H9 (cell line): ENCODE results near the gene AKNA. TPM values are rescaled to one million over a fixed set of nuclear protein-coding genes. Genes with fewer than 3 reads are reported as not detected.

Experiments used
- DNase-seq: peaks from one replicate; pipeline ENCODE4 v3.0.0-alpha.2; 2017
- H2AFZ ChIP-seq: one replicate; pipeline ENCODE4 v1.6.1; 2013; ENCODE audit warnings: mild to moderate bottlenecking, low read length, control low read depth, moderate library complexity
- H2AK5ac ChIP-seq: 2 replicates; pipeline ENCODE4 v1.6.1; 2013; ENCODE audit warnings: low read length, control low read depth, mixed read lengths; ENCODE audit not compliant: insufficient read length
- H2BK120ac ChIP-seq: one replicate; pipeline ENCODE4 v1.6.1; 2013; ENCODE audit warnings: low read depth, mild to moderate bottlenecking, low read length, control low read depth, inconsistent platforms; ENCODE audit not compliant: poor library complexity, severe bottlenecking
- H2BK12ac ChIP-seq: 2 replicates; pipeline ENCODE4 v1.6.1; 2013; ENCODE audit warnings: low read length, control low read depth, mixed read lengths, low read depth; ENCODE audit not compliant: insufficient read length
- H2BK15ac ChIP-seq: 2 replicates; pipeline ENCODE4 v1.6.1; 2013; ENCODE audit warnings: low read depth, low read length, control low read depth
- H2BK20ac ChIP-seq: one replicate; pipeline ENCODE4 v1.6.1; 2013; ENCODE audit warnings: low read depth, mild to moderate bottlenecking, low read length, control low read depth, inconsistent platforms; ENCODE audit not compliant: poor library complexity, severe bottlenecking
- H2BK5ac ChIP-seq: 2 replicates; pipeline ENCODE4 v1.6.1; 2013; ENCODE audit warnings: low read length, control low read depth, mixed read lengths; ENCODE audit not compliant: insufficient read length
- H3K14ac ChIP-seq: 2 replicates; pipeline ENCODE4 v1.6.1; 2013; ENCODE audit warnings: low read length, control low read depth; ENCODE audit not compliant: insufficient read depth
- H3K18ac ChIP-seq: 2 replicates; pipeline ENCODE4 v1.6.1; 2013; ENCODE audit warnings: low read depth, mild to moderate bottlenecking, mixed read lengths, low read length, control low read depth; ENCODE audit not compliant: insufficient read length
- H3K23ac ChIP-seq: 2 replicates; pipeline ENCODE4 v1.6.1; 2013; ENCODE audit warnings: low read length, control low read depth, mixed read lengths, low read depth; ENCODE audit not compliant: insufficient read length
- H3K23me2 ChIP-seq: 2 replicates; pipeline ENCODE4 v1.6.1; 2013; ENCODE audit warnings: low read depth, mild to moderate bottlenecking, mixed read lengths, low read length, control low read depth; ENCODE audit not compliant: insufficient read length, poor library complexity, severe bottlenecking
- H3K27ac ChIP-seq: 2 replicates; pipeline ENCODE4 v1.5.1; 2013; ENCODE audit warnings: low read length, control low read depth, mixed read lengths, low read depth; ENCODE audit not compliant: insufficient read length
- H3K27me3 ChIP-seq: 2 replicates; pipeline ENCODE4 v1.6.1; 2013; ENCODE audit warnings: low read length, control low read depth, inconsistent platforms; ENCODE audit not compliant: insufficient read depth
- H3K4ac ChIP-seq: 2 replicates; pipeline ENCODE4 v1.6.1; 2013; ENCODE audit warnings: low read depth, mild to moderate bottlenecking, control low read depth, inconsistent platforms, low read length, moderate library complexity
- H3K4me1 ChIP-seq: 2 replicates; pipeline ENCODE4 v1.6.1; 2013; ENCODE audit warnings: low read length, control low read depth, inconsistent platforms; ENCODE audit not compliant: insufficient read depth
- H3K4me2 ChIP-seq: 2 replicates; pipeline ENCODE4 v1.6.1; 2013; ENCODE audit warnings: low read length, control low read depth, mixed read lengths; ENCODE audit not compliant: insufficient read length, insufficient read depth
- H3K56ac ChIP-seq: 2 replicates; pipeline ENCODE4 v1.6.1; 2013; ENCODE audit warnings: low read depth, mild to moderate bottlenecking, mixed read lengths, low read length, control low read depth; ENCODE audit not compliant: insufficient read length
- H3K79me1 ChIP-seq: 2 replicates; pipeline ENCODE4 v1.6.1; 2013; ENCODE audit warnings: low read depth, mild to moderate bottlenecking, moderate library complexity, low read length, control low read depth, inconsistent platforms; ENCODE audit not compliant: insufficient read depth, poor library complexity, severe bottlenecking
- H3K79me2 ChIP-seq: 2 replicates; pipeline ENCODE4 v1.6.1; 2013; ENCODE audit warnings: low read length, control low read depth, inconsistent platforms; ENCODE audit not compliant: insufficient read depth
- H3K9ac ChIP-seq: 2 replicates; pipeline ENCODE4 v1.6.1; 2013; ENCODE audit warnings: low read length, control low read depth, mixed read lengths; ENCODE audit not compliant: insufficient read length; ENCODE audit errors: extremely low read depth
- H3K9me3 ChIP-seq: one replicate; pipeline ENCODE4 v1.6.1; 2013; ENCODE audit warnings: low read depth, low read length, inconsistent platforms; ENCODE audit not compliant: control insufficient read depth
- H3T11ph ChIP-seq: one replicate; pipeline ENCODE4 v1.6.1; 2013; ENCODE audit warnings: mild to moderate bottlenecking, low read length, control low read depth, inconsistent platforms
- H4K20me1 ChIP-seq: one replicate; pipeline ENCODE4 v1.6.1; 2013; ENCODE audit not compliant: control insufficient read depth, insufficient read length, insufficient read depth
- H4K5ac ChIP-seq: 2 replicates; pipeline ENCODE4 v1.6.1; 2013; ENCODE audit warnings: low read depth, mild to moderate bottlenecking, mixed read lengths, low read length, control low read depth; ENCODE audit not compliant: insufficient read length
- H4K8ac ChIP-seq: replicated peaks from 2 replicates; pipeline ENCODE4 v1.6.1; 2013; ENCODE audit warnings: low read length, control low read depth, mixed read lengths, low read depth; ENCODE audit not compliant: insufficient read length
- H4K91ac ChIP-seq: 2 replicates; pipeline ENCODE4 v1.6.1; 2013; ENCODE audit warnings: low read depth, mild to moderate bottlenecking, moderate library complexity, mixed read lengths, low read length, control low read depth; ENCODE audit not compliant: insufficient read length
- H3K27ac Mint-ChIP-seq, 3 experiments: 2 replicates in 2 of 3; 3 replicates in 1 of 3; pipeline ENCODE4 v1.8.0; 2020 to 2021; ENCODE audit warnings: mixed read lengths in 3 of 3, mild to moderate bottlenecking in 1 of 3, moderate library complexity in 1 of 3
- H3K27me3 Mint-ChIP-seq: 2 replicates; pipeline ENCODE4 v1.8.0; 2021; ENCODE audit warnings: low read depth, mild to moderate bottlenecking, moderate library complexity, mixed read lengths
- H3K36me3 Mint-ChIP-seq, 3 experiments: 2 replicates in 2 of 3; 3 replicates in 1 of 3; pipeline ENCODE4 v1.8.0; 2020 to 2021; ENCODE audit warnings: low read depth in 3 of 3, mixed read lengths in 3 of 3; ENCODE audit not compliant: insufficient read depth in 1 of 3
- H3K4me1 Mint-ChIP-seq, 2 experiments: 2 replicates each; pipeline ENCODE4 v1.8.0; 2020; ENCODE audit warnings: mixed read lengths in 2 of 2
- H3K4me3 Mint-ChIP-seq, 2 experiments: 2 replicates in 1 of 2; 3 replicates in 1 of 2; pipeline ENCODE4 v1.8.0; 2020 to 2021; ENCODE audit warnings: mild to moderate bottlenecking in 2 of 2, mixed read lengths in 2 of 2, moderate library complexity in 1 of 2
- H3K9me3 Mint-ChIP-seq, 2 experiments: 2 replicates in 1 of 2; 3 replicates in 1 of 2; pipeline ENCODE4 v1.8.0; 2020; ENCODE audit warnings: mild to moderate bottlenecking in 2 of 2, mixed read lengths in 2 of 2, moderate library complexity in 1 of 2
- CTCF ChIP-seq: fragments of 200-600 bp; sonication (generic); conservative IDR thresholded peaks from 3 replicates; pipeline ENCODE4 v1.8.0; 2021; ENCODE audit warnings: antibody characterized with exemption, mild to moderate bottlenecking
- WGBS: extraction: QIAGEN DNeasy Blood & Tissue Kit; methylation state at CpG from one replicate; pipeline ENCODE4 v1.1.7; 2013; ENCODE audit warnings: missing lambda C conversion rate, low lambda C conversion rate, mixed read lengths; ENCODE audit not compliant: insufficient read length; ENCODE audit errors: extremely low coverage; 5-methylcytosine and 5-hydroxymethylcytosine counted together
- total RNA-seq: library from RNA; stranded (reverse); gene quantifications from 2 replicates; pipeline ENCODE4 v1.2.1, GENCODE V29; 2021

Gene AKNA
- total RNA-seq, 1 experiment from 2014 or later, result 19.7 TPM

GRCh38 chr9:114433086-114433485 is 45.3 kb upstream of the AKNA start:
- H3K4ac ChIP-seq, result no peak overlapping the region
- no peaks in the 10 kb centered on the region for H3K4me1 ChIP-seq
- no peak overlapping the region for H4K5ac ChIP-seq
- H3K23ac ChIP-seq, result no peak overlapping the region
- H4K20me1 ChIP-seq, result no peaks in the 10 kb centered on the region
- DNase-seq, result peak; percentile 20
- no peak overlapping the region for H2BK12ac ChIP-seq
- Mint-ChIP-seq H3K27ac (no peak overlapping the region), H3K27me3 (no peaks in the 10 kb centered on the region; the same call in 1 of the 2 replicates), H3K4me1 (peaks cover 0 to 13% of the 10 kb centered on the region in 2 experiments; a peak in 2 of 4 replicates), H3K9me3 (no peaks in the 10 kb centered on the region), H3K4me3 (no peak overlapping the region), H3K36me3 (no peaks in the 10 kb centered on the region; a peak in 1 of 7 replicates)
- no peak overlapping the region for H3K9ac ChIP-seq
- H2BK120ac ChIP-seq, result no peak overlapping the region
- no peak for TF ChIP-seq CTCF
- no peaks in the 10 kb centered on the region for H3K23me2 ChIP-seq
- no peak overlapping the region for H3T11ph ChIP-seq
- H4K8ac ChIP-seq, result no peak overlapping the region
- H3K27me3 ChIP-seq, result no peaks in the 10 kb centered on the region; the same call in 1 of the 2 replicates
- H2AK5ac ChIP-seq, result no peak overlapping the region
- no peak overlapping the region for H3K4me2 ChIP-seq
- no peak overlapping the region for H3K27ac ChIP-seq
- no peak overlapping the region for H2BK15ac ChIP-seq
- H3K79me2 ChIP-seq, result no peaks in the 10 kb centered on the region
- H3K14ac ChIP-seq, result no peak overlapping the region; the same call in 1 of the 2 replicates
- H2BK5ac ChIP-seq, result no peak overlapping the region
- no peaks in the 10 kb centered on the region for H3K79me1 ChIP-seq
- H4K91ac ChIP-seq, result no peak overlapping the region
- no CpG with 5 or more reads among the region's 15 CpGs for WGBS
- no peak overlapping the region for H3K18ac ChIP-seq
- H3K56ac ChIP-seq, result no peak overlapping the region
- no peak overlapping the region for H2BK20ac ChIP-seq
- H3K9me3 ChIP-seq, result no peaks in the 10 kb centered on the region
- no peak overlapping the region for H2AFZ ChIP-seq
